Esophagus muscularis mucosa (tissue), 4 donors: Measurements from ENCODE around the gene BSND. TPM values are rescaled to one million over a fixed set of nuclear protein-coding genes. Genes with fewer than 3 reads are reported as not detected.
"Not testable (repeated sequence)": the region's sequence is repeated elsewhere in the genome, so short reads cannot be mapped to it uniquely, and the experiment has no call there.

Experiments used
- DNase-seq: peaks from one replicate; pipeline ENCODE4 v3.0.0-alpha.2; 2017; ENCODE audit errors: extremely low spot score
- H3K27ac ChIP-seq, 4 donors: fragments of 200-600 bp; sonication (generic); replicated peaks in 1 of 4; 1 replicate in 3 of 4; 2 replicates in 1 of 4; pipeline ENCODE4 v1.5.1; 2016 to 2019; ENCODE audit warnings: mild to moderate bottlenecking in 1 of 4
- H3K27me3 ChIP-seq, 4 donors: fragments of 200-600 bp; sonication (generic); one replicate each; pipeline versions ENCODE4 v1.5.1 to v1.6.0; 2016 to 2019
- H3K36me3 ChIP-seq, 4 donors: fragments of 200-600 bp; sonication (generic); one replicate each; pipeline ENCODE4 v1.5.1; 2016 to 2019
- H3K4me1 ChIP-seq, 4 donors: fragments of 200-600 bp; sonication (generic); one replicate each; pipeline ENCODE4 v1.5.1; 2016 to 2019
- H3K4me3 ChIP-seq, 4 donors: fragments of 200-600 bp; sonication (generic); 1 replicate in 2 of 4; 2 replicates in 2 of 4; pipeline ENCODE4 v1.5.1; 2016 to 2019; ENCODE audit warnings: mild to moderate bottlenecking in 4 of 4, moderate library complexity in 1 of 4
- H3K9me3 ChIP-seq, 4 donors: fragments of 200-600 bp; sonication (generic); 1 replicate in 3 of 4; 2 replicates in 1 of 4; pipeline ENCODE4 v1.5.1; 2016 to 2019
- CTCF ChIP-seq, 3 experiments: fragments of 200-600 bp in 2 of 3; fragments of 450-650 bp in 1 of 3; sonication (generic) in 2 of 3; IDR thresholded peaks; one replicate each; pipeline ENCODE4 v1.5.1; 2017 to 2019; ENCODE audit warnings: antibody characterized with exemption in 3 of 3, mild to moderate bottlenecking in 2 of 3, moderate library complexity in 1 of 3
- EP300 ChIP-seq: sonication (generic); formaldehyde crosslinking; IDR thresholded peaks from one replicate; pipeline ENCODE4 v1.6.1; 2017; ENCODE audit warnings: antibody characterized with exemption
- POLR2A ChIP-seq: fragments of 450-650 bp; IDR thresholded peaks from one replicate; pipeline ENCODE4 v1.6.1; 2017; ENCODE audit warnings: antibody characterized with exemption, moderate library complexity, mild to moderate bottlenecking, low read depth
- POLR2AphosphoS5 ChIP-seq, 2 donors: sonication (generic); formaldehyde crosslinking; IDR thresholded peaks; one replicate each; pipeline ENCODE4 v1.6.1; 2017; ENCODE audit warnings: antibody characterized with exemption in 2 of 2
- WGBS: methylation state at CpG from one replicate; pipeline ENCODE4 v1.1.5; 2018; 5-methylcytosine and 5-hydroxymethylcytosine counted together
- intact Hi-C: fragments of 100-400 bp; cut with DNase I; formaldehyde crosslinking; loops from one replicate; pipeline ENCODE4 v1.15.1; 2023
- total RNA-seq, 4 donors: library from RNA; depleted of rRNA; stranded (reverse); fragments of >200 nt; gene quantifications; one replicate each; pipeline versions ENCODE4 v1.1.0 to v1.2.1, GENCODE V29; 2016

The BSND gene
- total RNA-seq, 4 donors from 2014 or later: not detected

GRCh38 chr1:54956726-54957125 lies 42.0 kb upstream of the BSND start:
- no peak for TF ChIP-seq POLR2AphosphoS5 (IDR thresholded peaks at IDR 0.05)
- no peak for TF ChIP-seq EP300
- no peak for TF ChIP-seq CTCF (IDR thresholded peaks at IDR 0.05)
- TF ChIP-seq POLR2A: no peak
- 92% methylated on average over 4 of the region's 4 CpGs for WGBS
- Histone ChIP-seq H3K9me3 (peaks cover 0 to 4% (median 0%) of the 10 kb centered on the region in 4 donors), H3K27ac (no peak overlapping the region), H3K36me3 (no peaks in the 10 kb centered on the region), H3K27me3 (no peaks in the 10 kb centered on the region), H3K4me1 (no peaks in the 10 kb centered on the region), H3K4me3 (no peak overlapping the region)
- DNase-seq: no peak
- intact Hi-C loops: no loop called here

- Histone ChIP-seq H3K27me3 (no peaks in the 10 kb centered on the region), H3K4me1 (no peaks in the 10 kb centered on the region), H3K36me3 (no peaks in the 10 kb centered on the region), H3K27ac (no peak overlapping the region), H3K4me3 (no peak overlapping the region), H3K9me3 (peaks cover 0 to 4% (median 0%) of the 10 kb centered on the region in 4 donors)
- intact Hi-C loops: no loop called here
- DNase-seq: no peak
- TF ChIP-seq CTCF (IDR thresholded peaks at IDR 0.05) (no peak), POLR2AphosphoS5 (IDR thresholded peaks at IDR 0.05) (no peak), EP300 (no peak), POLR2A (no peak)
- 78% methylated on average over 3 of the region's 3 CpGs for WGBS
These were observed 39.5 kb upstream of the BSND start for GRCh38 chr1:54959241-54959640.

GRCh38 chr1:54962612-54963395 lies 35.9 kb upstream of the BSND start:
- Histone ChIP-seq H3K36me3 (no peaks in the 10 kb centered on the region), H3K4me3 (no peak overlapping the region), H3K9me3 (peaks cover 0 to under 1% (median 0%) of the 10 kb centered on the region in 4 donors), H3K4me1 (peaks cover 0 to 5% (median 0%) of the 10 kb centered on the region in 4 donors), H3K27ac (no peak overlapping the region), H3K27me3 (peaks cover 0 to 2% (median 0%) of the 10 kb centered on the region in 4 donors)
- intact Hi-C loops: no loop called here
- TF ChIP-seq POLR2A (no peak), POLR2AphosphoS5 (IDR thresholded peaks at IDR 0.05) (no peak), EP300 (no peak), CTCF (IDR thresholded peaks at IDR 0.05) (no peak)
- 68% methylated on average over 4 of the region's 4 CpGs for WGBS
- no peak for DNase-seq

- H3K36me3 ChIP-seq, H3K27me3 ChIP-seq, DNase-seq, intact Hi-C loops, H3K27ac ChIP-seq, H3K9me3 ChIP-seq, H3K4me3 ChIP-seq, H3K4me1 ChIP-seq: not testable (repeated sequence)
- 95% methylated on average over 5 of the region's 5 CpGs for WGBS
These were observed 34.9 kb upstream of the BSND start for GRCh38 chr1:54963829-54964228.

- H3K9me3 ChIP-seq: no peaks in the 10 kb centered on the region
- no peak overlapping the region for H3K27ac ChIP-seq
- no peak for DNase-seq
- H3K27me3 ChIP-seq: peaks cover 0 to 6% (median 0%) of the 10 kb centered on the region in 4 donors
- intact Hi-C loops: no loop called here
- H3K4me1 ChIP-seq: peaks cover 0 to 5% (median 0%) of the 10 kb centered on the region in 4 donors
- no peak for TF ChIP-seq POLR2A
- no peak for TF ChIP-seq EP300
- TF ChIP-seq POLR2AphosphoS5 (IDR thresholded peaks at IDR 0.05): no peak
- TF ChIP-seq CTCF (IDR thresholded peaks at IDR 0.05): no peak
- 49% methylated on average over 7 of the region's 7 CpGs for WGBS
- no peak overlapping the region for H3K4me3 ChIP-seq
- no peaks in the 10 kb centered on the region for H3K36me3 ChIP-seq
These were observed 33.0 kb upstream of the BSND start for GRCh38 chr1:54965624-54966340.
